Lung (tissue), 12 donors: ENCODE results near the gene RTL5. TPM values are rescaled to one million over a fixed set of nuclear protein-coding genes. Genes with fewer than 3 reads are reported as not detected.

ENCODE experiments used
- ATAC-seq: fragments of 200-7000 bp; cut with Tn5 transposase; one replicate; pipeline ENCODE4 v1.9.1; 2020; ENCODE audit warnings: moderate number of reproducible peaks; ENCODE audit not compliant: insufficient read depth, low FRiP score
- DNase-seq, 3 donors: peaks; one replicate each; pipeline ENCODE4 v3.0.0-alpha.2; 2013 to 2017
- H3K27ac ChIP-seq, 2 donors: one replicate each; pipeline ENCODE4 v1.5.1; 2013; ENCODE audit warnings: mild to moderate bottlenecking in 2 of 2, moderate library complexity in 2 of 2, control low read depth in 1 of 2, inconsistent platforms in 1 of 2, low read depth in 1 of 2, low read length in 1 of 2
- H3K27me3 ChIP-seq, 3 donors: one replicate each; pipeline ENCODE4 v1.5.1; 2013; ENCODE audit warnings: low read length in 2 of 3; ENCODE audit not compliant: control insufficient read depth in 3 of 3, insufficient read depth in 3 of 3
- H3K36me3 ChIP-seq, 4 donors: one replicate each; pipeline ENCODE4 v1.5.1; 2013; ENCODE audit warnings: low read length in 4 of 4, mild to moderate bottlenecking in 1 of 4, moderate library complexity in 1 of 4; ENCODE audit not compliant: control insufficient read depth in 4 of 4, insufficient read depth in 4 of 4
- H3K4me1 ChIP-seq, 5 donors: one replicate each; pipeline ENCODE4 v1.5.1; 2013; ENCODE audit warnings: low read length in 5 of 5, mild to moderate bottlenecking in 2 of 5, moderate library complexity in 1 of 5; ENCODE audit not compliant: control insufficient read depth in 5 of 5, insufficient read depth in 5 of 5
- H3K4me3 ChIP-seq: one replicate; pipeline ENCODE4 v1.5.1; 2013; ENCODE audit warnings: mild to moderate bottlenecking, control low read depth, moderate library complexity
- H3K9ac ChIP-seq, 2 donors: one replicate each; pipeline ENCODE4 v1.5.1; 2013; ENCODE audit warnings: low read length in 2 of 2, control low read depth in 1 of 2; ENCODE audit not compliant: insufficient read depth in 1 of 2
- H3K9me3 ChIP-seq, 4 donors: one replicate each; pipeline ENCODE4 v1.5.1; 2013; ENCODE audit warnings: low read length in 3 of 4, mild to moderate bottlenecking in 1 of 4, moderate library complexity in 1 of 4; ENCODE audit not compliant: control insufficient read depth in 4 of 4, insufficient read depth in 3 of 4
- WGBS, 2 donors: extraction: QIAGEN DNeasy Blood & Tissue Kit; methylation state at CpG; one replicate each; pipeline ENCODE4 v1.1.7; 2013; 5-methylcytosine and 5-hydroxymethylcytosine counted together
- polyA plus RNA-seq, 2 donors: library from polyadenylated mRNA; stranded (reverse); fragments of 200-250 nt; gene quantifications; one replicate each; pipeline ENCODE4 v1.2.1, GENCODE V29; 2013
- total RNA-seq, 2 donors: library from RNA; depleted of rRNA in 1 of 2; stranded (reverse); fragments of >200 nt in 1 of 2; gene quantifications; one replicate each; pipeline ENCODE4 v1.2.1, GENCODE V29; 2014 to 2021
- TF ChIP-seq, protein P1 (sequence below): IDR thresholded peaks from 2 replicates; pipeline ENCODE4 v1.5.1; 2012; ENCODE audit warnings: mild to moderate bottlenecking; ENCODE audit errors: control extremely low read depth, extremely low read depth
- donor health status: control.
- donor health status: control.
- donor health status: Bipolar disorder and iron deficiency.
- donor health status: healthy.
- donor health status: DM: yes; HTN: yes; CAD: no.

RTL5 gene
- total and polyA plus RNA-seq, 4 donors = 2.8 to 8.3 (median 5.6) TPM

DNA sequence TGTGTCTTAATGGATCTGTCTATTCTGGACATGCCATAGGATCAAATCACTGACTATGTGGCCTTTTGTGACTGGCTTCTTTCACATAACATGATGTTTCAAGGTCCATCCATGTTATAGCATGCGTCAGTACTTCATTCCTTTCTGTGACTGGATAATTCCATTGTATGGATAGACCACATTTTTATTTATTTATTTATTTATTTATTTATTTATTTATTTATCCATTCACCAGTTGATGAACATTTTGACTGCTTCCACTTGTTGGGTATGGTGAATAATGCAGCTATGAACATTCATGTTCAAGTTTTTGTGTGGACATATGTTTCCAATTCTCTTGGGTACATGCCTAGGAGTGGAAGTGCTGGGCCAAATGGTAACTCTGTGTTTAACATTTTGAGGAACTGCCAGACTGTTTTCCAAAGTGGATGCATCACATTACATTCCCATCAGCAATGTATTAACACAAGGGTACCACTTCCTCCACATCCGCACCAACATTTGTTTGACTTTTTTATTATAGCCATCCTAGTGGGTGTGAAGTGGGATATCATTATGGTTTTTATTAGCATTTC lies 14.0 kb downstream of the RTL5 start:
- no peak for ATAC-seq
- Histone ChIP-seq H3K9ac (no peak overlapping the region), H3K4me1 (peaks cover 0 to 15% (median 4%) of the 10 kb centered on the region in 5 donors), H3K27ac (no peak overlapping the region), H3K4me3 (no peak overlapping the region), H3K36me3 (no peaks in the 10 kb centered on the region), H3K27me3 (peaks cover 0 to 15% (median 15%) of the 10 kb centered on the region in 3 donors), H3K9me3 (peaks cover 0 to 3% (median 0%) of the 10 kb centered on the region in 4 donors)
- 90 to 98% methylated on average over 2 of the region's 2 CpGs for WGBS, 2 donors
- TF ChIP-seq, protein P1, sequence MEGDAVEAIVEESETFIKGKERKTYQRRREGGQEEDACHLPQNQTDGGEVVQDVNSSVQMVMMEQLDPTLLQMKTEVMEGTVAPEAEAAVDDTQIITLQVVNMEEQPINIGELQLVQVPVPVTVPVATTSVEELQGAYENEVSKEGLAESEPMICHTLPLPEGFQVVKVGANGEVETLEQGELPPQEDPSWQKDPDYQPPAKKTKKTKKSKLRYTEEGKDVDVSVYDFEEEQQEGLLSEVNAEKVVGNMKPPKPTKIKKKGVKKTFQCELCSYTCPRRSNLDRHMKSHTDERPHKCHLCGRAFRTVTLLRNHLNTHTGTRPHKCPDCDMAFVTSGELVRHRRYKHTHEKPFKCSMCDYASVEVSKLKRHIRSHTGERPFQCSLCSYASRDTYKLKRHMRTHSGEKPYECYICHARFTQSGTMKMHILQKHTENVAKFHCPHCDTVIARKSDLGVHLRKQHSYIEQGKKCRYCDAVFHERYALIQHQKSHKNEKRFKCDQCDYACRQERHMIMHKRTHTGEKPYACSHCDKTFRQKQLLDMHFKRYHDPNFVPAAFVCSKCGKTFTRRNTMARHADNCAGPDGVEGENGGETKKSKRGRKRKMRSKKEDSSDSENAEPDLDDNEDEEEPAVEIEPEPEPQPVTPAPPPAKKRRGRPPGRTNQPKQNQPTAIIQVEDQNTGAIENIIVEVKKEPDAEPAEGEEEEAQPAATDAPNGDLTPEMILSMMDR = no peak
- DNase-seq = no peak

DNA sequence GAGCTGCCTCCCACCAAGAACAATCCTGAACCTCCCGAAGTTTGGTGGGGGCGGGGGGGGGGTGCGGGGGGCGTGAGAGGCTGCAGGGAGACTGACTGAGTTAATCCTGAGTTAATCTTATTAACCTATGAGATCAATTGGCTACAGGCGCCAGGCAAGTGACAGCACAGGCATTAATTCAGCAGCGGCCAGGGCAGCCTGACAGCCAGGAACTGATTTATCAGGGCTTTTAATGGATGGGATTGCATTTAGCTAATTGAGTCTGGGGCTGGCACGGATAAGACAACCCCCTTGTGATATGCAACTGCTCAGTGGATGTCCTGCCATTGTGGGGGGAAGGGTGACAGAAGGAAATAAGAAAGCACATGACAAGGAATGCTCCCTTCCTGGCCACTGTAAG lies 16.3 kb downstream of the RTL5 start:
- H3K9me3 ChIP-seq = peaks cover 0 to 3% (median 0%) of the 10 kb centered on the region in 4 donors
- H3K4me1 ChIP-seq = peaks cover 0 to 5% (median 0%) of the 10 kb centered on the region in 5 donors
- no peak overlapping the region for H3K9ac ChIP-seq
- DNase-seq (no peak), ATAC-seq (no peak)
- no peak overlapping the region for H3K27ac ChIP-seq
- H3K36me3 ChIP-seq = no peaks in the 10 kb centered on the region
- peaks cover 0 to 24% (median 11%) of the 10 kb centered on the region in 3 donors for H3K27me3 ChIP-seq
- H3K4me3 ChIP-seq = no peak overlapping the region
- 52 to 88% methylated on average over 7 of the region's 7 CpGs for WGBS, 2 donors
- TF ChIP-seq, protein P1 = no peak

DNA sequence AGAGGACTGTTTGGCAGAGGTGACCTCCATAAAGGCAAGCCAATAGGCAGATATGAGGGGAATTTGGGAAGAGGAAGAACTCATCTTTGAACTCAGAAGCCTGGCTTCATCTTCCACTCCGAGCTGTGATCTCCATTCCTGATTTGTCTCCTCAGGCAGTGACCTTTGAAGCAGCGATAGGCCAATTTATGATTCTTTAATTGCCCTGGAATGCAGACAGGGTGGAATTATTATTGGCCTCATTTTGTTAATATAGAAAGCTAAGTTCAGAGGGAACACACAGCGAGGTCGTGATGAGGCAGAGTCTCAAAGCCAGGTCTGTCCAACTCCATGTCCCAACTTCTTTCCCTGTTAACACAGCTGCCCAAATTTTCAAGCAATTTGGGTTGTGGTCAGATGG lies 16.9 kb downstream of the RTL5 start:
- H3K27me3 ChIP-seq = peaks cover 0 to 24% (median 11%) of the 10 kb centered on the region in 3 donors
- peaks cover 0 to 3% (median 0%) of the 10 kb centered on the region in 4 donors for H3K9me3 ChIP-seq
- H3K27ac ChIP-seq = no peak overlapping the region
- DNase-seq (no peak), ATAC-seq (no peak)
- H3K36me3 ChIP-seq = no peaks in the 10 kb centered on the region
- 78 to 93% methylated on average over 4 of the region's 4 CpGs for WGBS, 2 donors
- H3K4me3 ChIP-seq = no peak overlapping the region
- TF ChIP-seq, protein P1 = no peak
- H3K9ac ChIP-seq = no peak overlapping the region
- H3K4me1 ChIP-seq = peaks cover 0 to 5% (median 2%) of the 10 kb centered on the region in 5 donors
